Inflammatory macrophage treated with lipopolysaccharide for 1 hour (primary cell): ENCODE results near the gene AQP9.

ENCODE experiments used
- DNase-seq, 2 donors: peaks; one replicate each; pipeline ENCODE4 v3.0.0-alpha.2; 2020 to 2022

AQP9 gene

DNA sequence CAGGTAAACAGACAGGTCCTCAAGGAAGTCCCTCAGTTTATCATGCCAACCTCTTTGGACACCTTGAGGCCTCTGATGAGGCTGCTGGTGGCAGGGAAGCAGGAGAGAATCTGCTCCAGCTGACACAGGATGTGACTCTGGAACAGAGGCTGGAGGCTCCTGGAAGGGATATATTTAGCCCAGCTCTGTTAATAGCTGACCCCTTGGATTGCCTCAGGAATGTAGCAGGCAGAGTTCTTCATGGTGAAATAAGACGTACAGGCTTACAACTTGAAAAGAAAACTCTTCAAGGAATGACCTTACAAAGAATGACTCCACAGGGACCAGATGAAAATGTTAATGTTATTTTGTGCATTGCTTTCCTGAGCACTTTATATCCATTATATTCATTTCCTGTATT is 90.5 kb downstream of the AQP9 start:
- no peak for DNase-seq

DNA sequence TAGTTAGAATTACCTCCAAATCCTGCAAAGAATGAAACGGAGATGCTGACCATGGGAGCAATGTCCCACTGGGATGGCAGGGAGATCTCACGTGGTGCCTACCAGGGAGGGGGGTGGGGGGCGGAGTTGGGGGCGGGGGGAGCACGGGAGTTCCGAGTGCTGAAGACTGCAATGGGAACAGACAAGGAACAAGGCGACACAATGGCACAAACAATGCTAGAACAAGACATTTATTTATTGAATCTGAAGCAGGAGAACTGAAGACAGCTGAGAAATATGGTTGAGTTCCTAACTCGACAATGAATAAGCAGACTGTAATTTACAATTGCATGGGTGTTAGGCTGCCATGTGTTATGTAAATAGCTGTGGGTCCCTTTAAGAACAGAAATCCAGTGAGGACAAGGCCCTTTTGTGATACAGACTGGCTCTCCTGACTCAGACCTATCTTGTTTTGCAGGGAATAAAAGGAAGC is 91.2 kb downstream of the AQP9 start:
- DNase-seq = no peak

DNA sequence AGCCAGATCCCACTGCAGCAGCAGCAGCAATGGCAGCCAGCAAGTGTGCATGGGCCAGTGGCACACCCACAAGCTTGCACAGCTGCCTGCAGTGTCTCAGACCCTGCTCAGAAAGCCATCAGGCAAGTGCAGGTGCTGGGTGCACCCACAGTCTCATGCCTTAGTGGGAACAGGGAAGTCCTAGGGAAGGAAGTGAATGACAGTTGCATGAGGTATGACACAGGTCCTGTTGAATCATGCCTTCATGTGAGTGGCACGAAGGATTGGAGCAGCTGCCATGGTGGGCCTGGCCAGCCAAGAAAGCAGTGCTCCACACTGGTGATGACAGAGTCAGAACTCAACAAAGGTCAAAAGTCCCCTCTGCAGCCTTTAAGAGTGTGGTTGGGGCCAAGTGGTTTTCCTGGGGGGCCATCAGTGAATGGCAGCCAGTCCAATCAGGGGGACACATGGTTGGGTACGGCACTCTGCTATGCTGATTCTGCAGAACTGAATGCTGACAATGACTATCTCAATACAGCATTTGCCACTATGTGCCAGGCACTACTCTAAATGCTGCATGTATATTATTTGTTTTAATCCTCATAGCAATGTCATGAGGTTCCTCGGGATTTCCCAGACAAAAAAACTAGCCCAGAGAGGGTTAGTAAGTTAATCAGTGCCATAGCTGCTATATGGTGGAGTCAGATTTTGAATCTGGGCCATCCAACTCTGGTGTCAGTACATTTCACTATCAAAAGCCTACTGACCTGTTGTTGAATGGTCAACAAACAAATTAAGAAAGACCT is 94.3 kb downstream of the AQP9 start:
- DNase-seq = peak; percentile 25 to 69

DNA sequence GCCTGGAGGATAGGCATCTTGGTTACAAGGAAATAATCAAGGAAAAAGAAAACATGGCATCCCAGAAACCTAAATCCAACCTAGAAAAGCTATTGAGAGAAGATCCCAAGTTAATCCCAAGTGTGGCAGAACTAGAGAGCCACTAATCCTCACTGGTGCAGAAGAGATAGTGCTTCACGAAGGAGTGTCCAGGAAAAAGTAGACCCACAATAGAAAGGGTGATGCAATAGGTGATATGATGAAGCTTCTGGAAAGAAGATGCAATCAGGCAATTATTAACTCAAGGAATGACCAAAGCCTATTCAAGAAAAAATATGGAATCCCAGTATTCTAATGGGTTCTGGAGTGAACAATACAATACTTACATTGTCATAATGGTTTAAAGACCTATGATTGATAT is 95.2 kb downstream of the AQP9 start:
- no peak for DNase-seq
